ENCODE results near the gene PCDH15.
"Not testable (repeated sequence)": the region's sequence is repeated elsewhere in the genome, so short reads cannot be mapped to it uniquely, and the experiment has no call there.

PCDH15 gene

DNA sequence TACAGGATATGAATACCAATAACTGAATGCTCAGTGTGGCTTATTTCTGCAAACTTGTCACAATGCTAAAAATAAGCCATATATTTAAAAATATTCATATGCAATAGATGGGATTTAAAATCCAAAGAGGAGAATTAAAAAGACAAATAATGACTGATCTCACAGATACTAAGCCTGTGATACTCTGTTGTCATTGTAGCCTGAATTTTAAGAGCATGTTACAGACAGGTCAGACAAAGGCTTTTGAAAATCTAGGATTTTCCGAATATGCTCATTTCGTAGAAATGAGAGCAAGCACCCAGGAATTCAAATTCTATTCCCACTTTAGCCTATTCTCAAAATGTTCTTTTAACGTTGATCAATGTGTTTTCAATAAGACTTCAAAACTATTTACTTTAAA lies 269.7 kb downstream of the PCDH15 start:
- DNase-seq = no peak

DNA sequence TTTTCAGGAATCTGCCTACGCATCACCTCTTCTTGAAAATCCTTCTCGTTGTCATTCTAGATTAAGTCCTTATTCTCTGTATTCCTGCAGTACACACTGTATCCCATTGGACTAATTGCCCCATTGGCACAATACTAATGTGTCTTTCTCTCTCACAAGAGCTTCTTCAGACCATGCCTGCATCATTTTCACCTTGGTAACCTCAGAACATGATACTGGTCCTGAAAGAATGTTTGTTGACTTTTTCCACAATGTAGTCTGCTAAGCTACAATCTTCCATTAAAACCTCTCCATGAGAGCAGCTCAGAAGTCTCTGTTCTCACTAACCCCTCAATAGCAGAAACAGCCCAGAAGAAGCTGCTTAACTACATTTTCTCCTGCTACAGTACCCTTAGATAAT lies 270.7 kb downstream of the PCDH15 start:
- no peak for DNase-seq

DNA sequence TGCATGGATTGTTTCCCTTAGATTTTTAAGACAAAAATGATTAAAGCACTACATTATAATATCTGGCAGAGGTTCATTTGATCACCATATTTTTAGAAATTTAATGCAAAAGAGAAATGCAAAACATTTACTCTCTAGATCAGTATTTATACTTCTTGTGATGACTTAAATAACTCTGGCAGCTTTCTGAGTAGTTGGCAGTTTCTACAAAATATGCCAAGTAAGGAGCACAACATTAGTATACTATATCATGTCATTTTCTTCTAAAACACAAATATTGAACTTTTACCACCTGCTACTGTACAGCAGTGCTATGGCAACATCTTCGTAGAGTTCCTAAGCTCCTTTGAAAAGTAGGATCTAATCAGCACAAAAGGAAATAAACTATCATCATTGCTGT lies 275.2 kb downstream of the PCDH15 start:
- DNase-seq = no peak

DNA sequence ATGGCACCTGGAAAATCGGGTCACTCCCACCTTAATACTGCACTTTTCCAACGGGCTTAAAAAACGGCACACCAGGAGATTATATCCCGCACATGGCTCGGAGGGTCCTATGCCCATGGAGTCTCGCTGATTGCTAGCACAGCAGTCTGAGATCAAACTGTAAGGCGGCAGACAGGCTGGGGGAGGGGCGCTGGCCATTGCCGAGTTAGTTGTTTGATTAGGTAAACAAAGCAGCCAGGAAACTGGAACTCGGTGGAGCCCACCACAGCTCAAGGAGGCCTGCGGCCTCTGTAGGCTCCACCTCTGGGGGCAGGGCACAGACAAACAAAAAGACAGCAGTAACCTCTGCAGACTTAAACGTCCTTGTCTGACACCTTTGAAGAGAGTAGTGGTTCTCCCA lies 285.8 kb downstream of the PCDH15 start:
- not testable (repeated sequence) for DNase-seq

DNA sequence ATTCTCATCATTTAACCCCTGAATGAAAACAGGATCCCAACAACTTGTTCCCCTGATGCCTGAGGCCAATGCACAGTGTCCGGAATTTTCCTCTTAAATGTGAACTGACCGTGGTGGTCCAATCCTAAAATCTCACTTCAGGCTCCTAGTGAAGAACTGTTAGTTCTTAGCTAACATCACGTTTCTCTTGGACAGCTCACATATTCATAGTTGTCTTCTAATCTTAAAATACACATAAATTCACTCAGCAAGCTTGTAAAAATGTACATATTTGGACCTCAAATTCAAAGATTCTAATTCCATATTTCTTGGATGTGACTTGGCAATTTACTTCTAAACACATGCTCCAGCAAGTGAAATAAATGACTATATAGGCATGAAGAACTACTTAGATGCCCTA lies 297.2 kb downstream of the PCDH15 start:
- no peak for DNase-seq

DNA sequence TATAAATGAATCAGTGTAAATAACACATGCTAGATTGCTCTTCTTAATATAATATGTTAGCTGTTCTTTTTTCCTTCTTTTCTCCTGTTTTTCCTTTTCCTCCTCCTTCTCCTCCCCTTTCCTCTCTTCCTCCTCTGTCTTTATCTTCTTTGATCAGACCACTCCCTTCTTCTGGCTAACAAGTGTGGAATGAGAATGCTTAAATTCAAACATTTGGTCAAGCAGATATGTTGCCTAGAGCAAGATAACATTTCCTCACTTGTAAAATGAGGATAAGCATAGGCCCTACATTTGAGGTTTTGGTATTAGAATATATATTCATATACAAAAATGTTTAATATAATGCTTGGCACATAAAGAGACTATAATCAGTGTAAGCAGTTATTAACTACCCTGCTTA lies 299.1 kb downstream of the PCDH15 start:
- DNase-seq = no peak

DNA sequence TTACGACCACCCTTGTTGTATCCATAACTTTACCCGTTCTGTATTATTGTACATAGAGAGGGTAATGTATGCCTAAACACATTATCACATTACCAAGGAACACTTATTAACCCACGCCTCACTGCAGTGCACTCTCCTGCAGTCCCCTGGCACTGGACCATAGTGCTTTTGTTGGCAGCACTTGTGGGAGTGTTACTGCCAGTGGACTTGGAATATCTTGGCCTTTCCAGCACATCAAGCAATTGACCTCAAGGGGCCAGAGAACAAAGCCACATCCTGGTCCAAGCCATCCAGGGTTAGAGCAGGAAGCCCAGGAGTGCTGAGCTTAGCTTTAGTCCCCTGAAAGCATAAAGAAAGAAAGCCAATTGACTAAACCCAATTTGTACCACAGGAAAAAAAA lies 304.2 kb downstream of the PCDH15 start:
- DNase-seq = no peak

DNA sequence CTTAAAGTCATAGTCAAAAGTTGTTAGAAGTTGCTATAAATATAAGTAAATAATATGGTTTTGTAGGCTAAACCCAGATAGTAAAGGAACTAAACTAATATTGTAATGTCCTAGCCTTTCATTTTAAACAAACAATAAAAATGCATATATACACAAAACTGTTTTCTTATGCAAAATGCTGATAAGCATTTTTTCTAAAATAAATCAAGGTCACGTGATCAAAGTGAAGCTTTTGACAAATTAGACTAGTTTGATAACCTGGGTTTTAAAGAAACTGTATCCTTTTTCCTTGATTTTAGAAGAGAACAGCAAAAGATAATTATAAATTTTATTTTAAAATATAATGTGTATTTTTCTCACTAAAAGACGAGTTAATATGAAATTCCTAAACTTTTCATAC lies 313.3 kb downstream of the PCDH15 start:
- DNase-seq = no peak

DNA sequence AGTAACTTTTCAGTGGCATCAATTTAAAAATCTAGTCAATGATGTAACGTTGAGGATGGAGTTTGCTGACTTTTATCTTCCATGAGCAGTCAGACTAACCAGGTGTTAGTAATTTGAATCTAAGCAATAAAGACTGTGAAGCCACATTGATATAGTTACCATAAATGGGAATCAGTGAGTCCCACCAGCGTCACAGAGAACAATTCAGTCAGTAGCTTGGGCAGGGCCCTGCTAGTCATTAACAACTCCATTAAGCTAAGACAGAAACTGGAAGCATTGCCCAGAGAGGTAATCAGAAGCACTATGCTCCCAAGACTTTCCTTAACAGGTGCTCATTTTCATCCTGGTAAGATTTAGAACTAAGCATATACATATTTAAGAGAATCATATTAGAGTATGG lies 315.1 kb downstream of the PCDH15 start:
- DNase-seq = no peak

DNA sequence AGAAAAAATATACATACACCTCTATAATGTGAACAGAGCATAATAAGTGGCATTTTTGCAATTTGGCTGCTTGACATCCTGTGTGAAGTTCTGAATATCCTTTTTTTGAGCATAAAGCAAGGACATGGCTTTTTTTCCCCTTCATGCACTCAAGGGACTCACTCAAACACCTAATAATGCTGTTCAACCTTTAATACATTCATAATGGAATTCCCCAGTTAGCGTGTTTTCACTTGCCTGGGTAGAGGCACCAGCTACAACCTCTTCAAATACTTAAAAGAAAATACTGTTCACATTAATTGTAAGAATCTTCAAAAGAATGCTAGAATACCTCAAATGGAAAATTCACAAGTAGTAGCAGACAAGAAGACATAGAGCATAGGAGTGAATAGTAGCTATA lies 316.8 kb downstream of the PCDH15 start:
- DNase-seq = no peak

DNA sequence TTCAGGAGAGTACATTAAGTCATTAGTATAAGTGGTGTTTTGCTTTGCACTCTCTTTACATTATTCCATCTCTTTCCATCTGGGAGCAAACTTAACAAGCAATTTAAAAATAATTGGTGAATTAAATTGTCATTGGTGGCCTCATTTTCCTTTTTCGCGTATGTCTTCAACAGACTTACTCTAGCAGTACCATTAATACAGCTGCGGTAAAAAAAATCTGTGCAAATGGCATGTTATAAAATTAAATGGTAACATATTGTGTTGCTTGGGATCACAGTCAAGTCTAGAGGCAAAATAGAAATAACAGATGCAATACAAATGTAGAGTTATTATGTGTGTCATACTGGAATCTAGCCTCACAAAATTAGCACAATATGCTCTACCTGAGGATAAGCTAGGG lies 322.4 kb downstream of the PCDH15 start:
- DNase-seq = no peak

DNA sequence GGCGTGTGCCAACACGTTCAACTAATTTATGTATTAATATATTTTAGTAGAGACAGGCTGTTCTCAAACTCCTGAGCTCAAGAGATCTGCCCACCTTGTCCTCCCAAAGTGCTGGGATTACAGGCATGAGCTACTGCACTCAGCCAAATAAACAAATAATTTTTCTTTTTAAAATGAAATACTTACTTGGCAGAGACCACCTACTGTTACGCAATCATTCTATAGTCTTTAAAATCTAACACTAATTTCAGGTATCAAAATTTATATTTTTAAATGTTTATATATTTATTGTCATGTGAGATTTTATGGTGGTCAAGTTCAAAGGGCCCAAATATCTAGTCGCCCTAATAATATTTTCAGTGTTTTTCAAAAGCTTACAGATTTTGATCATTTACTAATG lies 323.3 kb downstream of the PCDH15 start:
- DNase-seq = no peak

DNA sequence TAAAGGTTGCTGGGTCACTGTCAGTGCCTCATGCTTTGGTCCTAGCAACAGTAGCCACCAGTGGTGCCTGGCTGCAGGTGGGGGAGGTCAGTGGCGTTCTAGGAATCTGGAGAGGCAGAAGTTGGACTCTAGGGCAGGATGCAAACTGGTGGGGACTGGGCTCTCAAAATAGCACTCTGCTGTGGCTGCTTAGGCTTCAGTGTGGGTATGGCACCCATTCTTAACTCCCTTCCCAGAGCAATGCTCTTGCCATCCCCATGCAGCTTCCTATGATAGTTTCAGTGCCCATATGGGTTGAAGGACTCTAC lies 330.8 kb downstream of the PCDH15 start:
- no peak for DNase-seq

DNA sequence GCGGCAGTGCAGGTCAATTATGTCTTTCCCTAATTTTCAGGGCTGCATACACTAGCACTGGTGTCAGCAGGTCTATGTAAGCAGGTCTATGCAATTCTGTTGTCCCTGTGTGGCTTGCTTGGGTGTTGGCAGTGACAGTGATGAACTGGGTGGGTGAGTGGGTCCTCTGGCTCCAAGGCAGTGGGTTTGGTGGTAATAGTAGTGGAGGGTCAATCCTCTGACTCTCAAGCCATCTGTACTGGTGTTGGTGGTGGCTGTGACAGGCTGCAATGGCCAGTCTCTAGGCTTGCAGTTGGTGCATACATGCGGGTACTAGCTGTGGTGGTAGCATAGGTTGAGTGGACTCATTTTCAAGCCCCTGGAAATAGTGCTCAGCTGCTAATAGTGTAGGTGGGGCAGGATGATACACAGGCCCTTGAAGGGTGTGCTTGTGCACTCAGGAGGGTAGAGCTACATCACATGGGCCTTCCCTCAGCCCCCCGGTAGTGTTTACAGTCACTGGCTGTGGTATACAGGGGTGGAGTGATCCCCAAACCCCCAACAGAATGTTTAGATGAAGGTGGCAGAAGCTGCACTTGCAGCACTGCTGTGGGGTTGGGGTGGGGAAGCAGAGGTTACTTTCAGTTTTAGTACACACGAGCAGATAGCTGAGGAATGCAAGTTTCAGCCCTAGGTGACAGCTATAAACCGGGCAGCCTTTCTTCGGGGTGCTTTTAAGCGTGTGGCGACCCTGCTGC lies 331.3 kb downstream of the PCDH15 start:
- DNase-seq = no peak

DNA sequence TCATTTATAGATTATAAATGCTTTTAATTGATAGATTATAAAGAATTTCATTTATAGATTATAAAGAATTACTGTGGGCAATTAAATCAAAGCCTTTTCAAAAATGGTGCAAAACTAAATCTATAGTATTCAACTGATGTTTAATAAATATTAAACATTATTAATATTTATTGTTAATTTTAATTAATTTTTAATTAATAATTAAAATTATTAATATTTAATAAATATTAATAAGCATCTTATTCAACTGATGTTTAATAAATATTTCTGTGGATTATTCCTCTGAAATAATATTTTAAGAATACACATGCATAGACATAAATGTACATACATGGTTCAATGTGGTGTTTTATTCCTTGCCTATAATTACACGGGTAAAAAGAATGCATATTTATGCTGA lies 346.8 kb downstream of the PCDH15 start:
- no peak for DNase-seq

DNA sequence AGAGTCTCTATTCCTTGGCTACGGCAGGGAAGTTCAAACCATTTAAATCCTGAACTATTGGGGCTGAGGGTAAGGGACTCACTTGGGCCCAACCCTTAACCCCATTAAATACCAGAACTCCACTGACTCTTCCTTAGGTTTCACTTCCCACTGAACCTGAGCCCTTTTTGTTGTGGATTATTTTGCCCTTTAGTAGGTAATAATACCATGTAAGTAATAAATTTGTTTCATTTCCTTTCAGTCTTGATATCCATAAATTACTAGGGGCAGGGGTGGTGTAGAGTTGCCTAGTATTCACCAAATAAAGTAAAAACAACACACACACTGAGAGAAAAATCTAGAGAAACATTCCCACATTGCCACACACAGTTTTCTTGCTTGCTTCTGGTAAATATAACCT lies 352.0 kb downstream of the PCDH15 start:
- DNase-seq = no peak

DNA sequence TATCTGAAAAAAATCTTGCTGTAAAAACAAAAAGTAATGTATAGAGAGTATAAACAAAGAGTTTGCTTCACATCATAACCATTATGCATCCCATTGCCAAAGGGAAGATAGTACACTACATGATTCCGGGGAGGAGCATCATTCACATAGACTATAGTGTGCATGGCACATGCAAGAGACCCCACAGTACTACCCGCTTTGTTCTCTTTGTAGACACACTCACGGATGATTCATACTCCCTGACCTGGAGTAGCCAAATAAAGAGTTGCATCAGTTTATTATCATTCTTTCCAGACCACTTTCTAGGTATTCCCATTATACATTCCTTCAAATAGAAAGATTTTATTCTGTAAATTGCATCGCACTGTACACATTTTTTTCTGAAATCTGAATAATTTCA lies 356.9 kb downstream of the PCDH15 start:
- DNase-seq = no peak

DNA sequence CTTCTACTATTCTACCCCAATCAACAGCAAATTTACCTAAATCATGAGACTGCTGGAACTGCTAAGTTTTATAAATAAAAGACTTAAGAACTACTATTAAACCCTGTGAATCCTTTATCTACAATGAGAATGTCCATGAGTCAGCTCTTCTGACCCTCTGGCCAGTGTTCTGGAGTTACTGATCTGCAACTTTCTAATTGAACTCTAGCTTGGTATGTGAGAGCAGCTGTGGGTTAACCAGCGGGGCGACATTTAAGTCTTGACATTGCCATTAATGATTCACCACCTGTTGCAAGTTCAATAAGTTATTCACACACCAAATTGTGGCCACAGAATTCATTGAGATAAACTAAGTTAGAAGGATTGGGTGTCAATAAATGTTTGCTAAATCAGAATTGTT lies 359.8 kb downstream of the PCDH15 start:
- no peak for DNase-seq

DNA sequence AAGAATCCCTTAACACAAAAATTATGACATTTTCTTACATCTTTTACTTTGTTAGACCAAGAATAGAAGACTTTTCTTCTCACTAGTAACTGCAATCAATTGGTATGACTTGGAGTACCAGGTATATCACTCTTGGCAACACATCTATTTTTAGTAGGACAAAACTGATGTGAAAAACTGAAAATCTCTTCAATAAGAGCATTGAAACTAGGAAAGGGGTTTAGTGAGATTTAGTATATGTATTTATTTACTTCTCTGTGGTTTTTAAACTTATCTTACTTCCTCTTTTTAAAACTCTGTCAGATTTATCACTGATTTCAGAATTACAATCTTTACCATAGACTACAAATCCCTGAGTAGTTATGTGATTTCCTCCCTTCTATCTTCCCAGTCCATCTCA lies 366.2 kb downstream of the PCDH15 start:
- DNase-seq = no peak

DNA sequence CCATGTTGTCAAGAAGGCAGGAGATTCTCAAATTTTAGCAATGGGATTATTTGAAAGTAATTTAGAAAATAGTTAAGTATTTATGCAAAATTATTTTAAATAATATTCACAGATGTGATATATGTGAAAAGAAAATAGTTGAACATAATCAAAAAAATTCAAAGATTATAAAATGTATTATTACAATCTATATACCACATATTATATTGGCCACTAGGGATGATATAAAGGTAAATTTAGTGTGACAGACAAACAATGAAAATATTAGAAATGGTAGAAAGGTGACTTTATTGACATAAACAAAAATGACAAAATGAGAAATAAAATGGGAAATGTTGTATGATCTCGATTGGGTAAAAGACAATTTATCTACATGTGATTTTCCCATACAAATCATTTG lies 385.5 kb downstream of the PCDH15 start:
- no peak for DNase-seq

DNA sequence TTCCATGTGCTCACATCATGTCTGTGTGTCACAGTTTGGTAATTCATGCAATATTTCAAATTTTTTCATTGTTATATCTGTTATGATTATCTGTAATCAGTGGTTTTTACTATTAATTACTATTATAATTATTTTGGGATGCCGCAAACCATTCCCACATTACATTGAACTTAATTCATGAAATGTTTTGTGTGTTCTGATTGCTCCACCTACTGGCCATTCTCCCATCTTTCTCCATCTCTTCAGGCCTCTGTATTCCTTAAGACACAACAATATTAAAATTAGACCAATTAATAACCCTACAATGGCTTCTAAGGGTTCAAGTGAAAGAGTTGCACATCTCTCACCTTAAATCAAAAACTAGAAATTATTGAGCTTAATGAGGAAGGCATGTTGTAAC lies 398.5 kb downstream of the PCDH15 start:
- no peak for DNase-seq

DNA sequence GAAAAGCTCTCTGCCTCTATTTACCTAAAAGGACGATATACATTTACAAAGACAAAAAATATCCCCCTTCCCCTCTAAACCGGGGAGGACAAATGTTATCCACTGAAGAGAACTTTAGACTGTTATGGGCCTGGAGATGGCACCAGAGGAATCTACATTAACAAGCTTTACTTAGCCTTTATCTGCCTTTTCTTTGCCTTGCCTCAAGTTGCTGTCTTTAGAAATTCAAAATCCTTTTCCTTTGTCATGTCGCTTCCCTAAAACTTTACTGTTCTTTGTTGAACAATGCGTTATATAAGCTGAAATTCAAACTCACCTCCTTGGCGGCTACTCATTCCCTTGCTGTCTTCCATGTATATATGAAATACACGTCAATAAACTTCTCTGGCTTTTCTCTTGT lies 405.0 kb downstream of the PCDH15 start:
- no peak for DNase-seq

DNA sequence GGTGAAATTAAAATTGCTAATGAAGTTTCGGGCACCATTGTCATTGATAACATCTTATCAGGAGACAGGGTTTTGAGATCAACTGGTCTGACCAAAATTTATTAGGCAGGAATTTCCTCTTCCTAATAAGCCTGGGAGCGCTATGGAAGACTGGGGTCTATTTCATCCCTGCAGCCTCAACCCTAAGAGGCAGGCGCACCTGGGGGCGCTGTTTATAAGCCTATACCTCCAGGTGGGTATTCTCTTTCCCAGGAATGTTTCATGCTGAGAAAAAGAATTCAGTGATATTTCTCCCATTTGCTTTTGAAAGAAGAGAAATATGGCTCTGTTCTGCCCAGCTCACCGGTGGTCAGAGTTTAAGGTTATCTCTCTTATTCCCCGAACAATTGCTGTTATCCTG lies 406.4 kb downstream of the PCDH15 start:
- DNase-seq = not testable (repeated sequence)

DNA sequence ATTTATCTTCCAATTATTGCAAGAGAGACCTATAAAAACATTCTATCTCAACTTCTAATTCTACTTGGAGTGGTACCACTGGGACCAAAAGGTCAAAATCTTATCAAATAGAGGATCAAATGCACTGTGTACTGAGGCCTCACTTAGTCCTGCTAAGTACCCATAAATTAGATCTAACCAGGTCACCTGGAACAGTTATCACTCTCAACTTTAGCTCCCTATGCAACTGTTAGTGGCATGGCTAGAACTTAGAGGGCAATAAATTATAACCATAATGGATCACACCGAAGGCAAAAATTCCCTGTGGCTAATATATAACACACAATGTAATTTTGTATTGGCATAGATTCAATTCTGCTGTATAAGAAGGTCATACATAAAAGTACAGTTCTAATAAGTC lies 428.9 kb downstream of the PCDH15 start:
- no peak for DNase-seq

DNA sequence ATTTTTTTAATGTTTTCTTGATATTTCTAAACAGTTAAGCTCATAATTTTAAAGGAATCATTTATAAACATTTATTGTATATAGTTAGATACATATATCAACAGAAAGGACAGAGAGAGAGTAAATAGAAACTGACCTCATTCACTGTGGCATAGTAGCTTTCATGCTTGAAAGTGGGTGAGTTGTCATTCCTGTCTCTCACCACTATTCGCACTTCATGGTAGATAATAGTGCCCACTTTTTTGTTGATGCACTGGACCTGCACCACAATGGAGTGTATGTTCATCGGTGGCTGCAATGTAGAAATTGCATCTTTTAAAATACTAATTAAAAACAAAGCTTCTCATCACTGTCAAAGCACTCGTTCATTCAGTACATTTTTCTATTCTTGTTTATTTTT lies 432.0 kb downstream of the PCDH15 start:
- DNase-seq = no peak

DNA sequence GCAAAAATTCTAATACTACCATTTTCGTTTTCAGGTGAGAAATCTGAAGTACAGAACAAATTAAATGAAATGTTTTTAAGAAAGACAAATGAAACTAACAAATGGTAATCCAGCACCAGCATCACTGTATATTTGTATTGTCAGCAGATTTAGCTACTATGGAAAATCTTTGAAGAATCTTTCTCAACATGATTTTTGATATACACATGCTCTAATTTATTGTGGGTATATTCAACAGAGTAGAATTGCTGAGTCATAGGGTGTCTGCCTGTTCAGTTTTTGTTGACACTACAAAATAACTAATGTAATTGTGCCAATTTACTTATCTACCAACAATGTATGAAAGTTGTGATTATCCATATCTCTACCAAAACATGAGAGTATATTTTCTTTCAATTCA lies 437.6 kb downstream of the PCDH15 start:
- no peak for DNase-seq

Data from cortex of kidney (tissue), 1 donor.